H9 (cell line): ENCODE data around the gene GLIPR1L1. TPM values are rescaled to one million over a fixed set of nuclear protein-coding genes. Genes with fewer than 3 reads are reported as not detected.

Experiments
- DNase-seq: peaks from one replicate; pipeline ENCODE4 v3.0.0-alpha.2; 2017
- H2AFZ ChIP-seq: one replicate; pipeline ENCODE4 v1.6.1; 2013; ENCODE audit warnings: mild to moderate bottlenecking, low read length, control low read depth, moderate library complexity
- H2AK5ac ChIP-seq: 2 replicates; pipeline ENCODE4 v1.6.1; 2013; ENCODE audit warnings: low read length, control low read depth, mixed read lengths; ENCODE audit not compliant: insufficient read length
- H2BK120ac ChIP-seq: one replicate; pipeline ENCODE4 v1.6.1; 2013; ENCODE audit warnings: low read depth, mild to moderate bottlenecking, low read length, control low read depth, inconsistent platforms; ENCODE audit not compliant: poor library complexity, severe bottlenecking
- H2BK12ac ChIP-seq: 2 replicates; pipeline ENCODE4 v1.6.1; 2013; ENCODE audit warnings: low read length, control low read depth, mixed read lengths, low read depth; ENCODE audit not compliant: insufficient read length
- H2BK15ac ChIP-seq: 2 replicates; pipeline ENCODE4 v1.6.1; 2013; ENCODE audit warnings: low read depth, low read length, control low read depth
- H2BK20ac ChIP-seq: one replicate; pipeline ENCODE4 v1.6.1; 2013; ENCODE audit warnings: low read depth, mild to moderate bottlenecking, low read length, control low read depth, inconsistent platforms; ENCODE audit not compliant: poor library complexity, severe bottlenecking
- H2BK5ac ChIP-seq: 2 replicates; pipeline ENCODE4 v1.6.1; 2013; ENCODE audit warnings: low read length, control low read depth, mixed read lengths; ENCODE audit not compliant: insufficient read length
- H3K14ac ChIP-seq: 2 replicates; pipeline ENCODE4 v1.6.1; 2013; ENCODE audit warnings: low read length, control low read depth; ENCODE audit not compliant: insufficient read depth
- H3K18ac ChIP-seq: 2 replicates; pipeline ENCODE4 v1.6.1; 2013; ENCODE audit warnings: low read depth, mild to moderate bottlenecking, mixed read lengths, low read length, control low read depth; ENCODE audit not compliant: insufficient read length
- H3K23ac ChIP-seq: 2 replicates; pipeline ENCODE4 v1.6.1; 2013; ENCODE audit warnings: low read length, control low read depth, mixed read lengths, low read depth; ENCODE audit not compliant: insufficient read length
- H3K23me2 ChIP-seq: 2 replicates; pipeline ENCODE4 v1.6.1; 2013; ENCODE audit warnings: low read depth, mild to moderate bottlenecking, mixed read lengths, low read length, control low read depth; ENCODE audit not compliant: insufficient read length, poor library complexity, severe bottlenecking
- H3K27ac ChIP-seq: 2 replicates; pipeline ENCODE4 v1.5.1; 2013; ENCODE audit warnings: low read length, control low read depth, mixed read lengths, low read depth; ENCODE audit not compliant: insufficient read length
- H3K27me3 ChIP-seq: 2 replicates; pipeline ENCODE4 v1.6.1; 2013; ENCODE audit warnings: low read length, control low read depth, inconsistent platforms; ENCODE audit not compliant: insufficient read depth
- H3K4ac ChIP-seq: 2 replicates; pipeline ENCODE4 v1.6.1; 2013; ENCODE audit warnings: low read depth, mild to moderate bottlenecking, control low read depth, inconsistent platforms, low read length, moderate library complexity
- H3K4me1 ChIP-seq: 2 replicates; pipeline ENCODE4 v1.6.1; 2013; ENCODE audit warnings: low read length, control low read depth, inconsistent platforms; ENCODE audit not compliant: insufficient read depth
- H3K4me2 ChIP-seq: 2 replicates; pipeline ENCODE4 v1.6.1; 2013; ENCODE audit warnings: low read length, control low read depth, mixed read lengths; ENCODE audit not compliant: insufficient read length, insufficient read depth
- H3K56ac ChIP-seq: 2 replicates; pipeline ENCODE4 v1.6.1; 2013; ENCODE audit warnings: low read depth, mild to moderate bottlenecking, mixed read lengths, low read length, control low read depth; ENCODE audit not compliant: insufficient read length
- H3K79me1 ChIP-seq: 2 replicates; pipeline ENCODE4 v1.6.1; 2013; ENCODE audit warnings: low read depth, mild to moderate bottlenecking, moderate library complexity, low read length, control low read depth, inconsistent platforms; ENCODE audit not compliant: insufficient read depth, poor library complexity, severe bottlenecking
- H3K79me2 ChIP-seq: 2 replicates; pipeline ENCODE4 v1.6.1; 2013; ENCODE audit warnings: low read length, control low read depth, inconsistent platforms; ENCODE audit not compliant: insufficient read depth
- H3K9ac ChIP-seq: 2 replicates; pipeline ENCODE4 v1.6.1; 2013; ENCODE audit warnings: low read length, control low read depth, mixed read lengths; ENCODE audit not compliant: insufficient read length; ENCODE audit errors: extremely low read depth
- H3K9me3 ChIP-seq: one replicate; pipeline ENCODE4 v1.6.1; 2013; ENCODE audit warnings: low read depth, low read length, inconsistent platforms; ENCODE audit not compliant: control insufficient read depth
- H3T11ph ChIP-seq: one replicate; pipeline ENCODE4 v1.6.1; 2013; ENCODE audit warnings: mild to moderate bottlenecking, low read length, control low read depth, inconsistent platforms
- H4K20me1 ChIP-seq: one replicate; pipeline ENCODE4 v1.6.1; 2013; ENCODE audit not compliant: control insufficient read depth, insufficient read length, insufficient read depth
- H4K5ac ChIP-seq: 2 replicates; pipeline ENCODE4 v1.6.1; 2013; ENCODE audit warnings: low read depth, mild to moderate bottlenecking, mixed read lengths, low read length, control low read depth; ENCODE audit not compliant: insufficient read length
- H4K8ac ChIP-seq: replicated peaks from 2 replicates; pipeline ENCODE4 v1.6.1; 2013; ENCODE audit warnings: low read length, control low read depth, mixed read lengths, low read depth; ENCODE audit not compliant: insufficient read length
- H4K91ac ChIP-seq: 2 replicates; pipeline ENCODE4 v1.6.1; 2013; ENCODE audit warnings: low read depth, mild to moderate bottlenecking, moderate library complexity, mixed read lengths, low read length, control low read depth; ENCODE audit not compliant: insufficient read length
- H3K27ac Mint-ChIP-seq, 3 experiments: 2 replicates in 2 of 3; 3 replicates in 1 of 3; pipeline ENCODE4 v1.8.0; 2020 to 2021; ENCODE audit warnings: mixed read lengths in 3 of 3, mild to moderate bottlenecking in 1 of 3, moderate library complexity in 1 of 3
- H3K27me3 Mint-ChIP-seq: 2 replicates; pipeline ENCODE4 v1.8.0; 2021; ENCODE audit warnings: low read depth, mild to moderate bottlenecking, moderate library complexity, mixed read lengths
- H3K36me3 Mint-ChIP-seq, 3 experiments: 2 replicates in 2 of 3; 3 replicates in 1 of 3; pipeline ENCODE4 v1.8.0; 2020 to 2021; ENCODE audit warnings: low read depth in 3 of 3, mixed read lengths in 3 of 3; ENCODE audit not compliant: insufficient read depth in 1 of 3
- H3K4me1 Mint-ChIP-seq, 2 experiments: 2 replicates each; pipeline ENCODE4 v1.8.0; 2020; ENCODE audit warnings: mixed read lengths in 2 of 2
- H3K4me3 Mint-ChIP-seq, 2 experiments: 2 replicates in 1 of 2; 3 replicates in 1 of 2; pipeline ENCODE4 v1.8.0; 2020 to 2021; ENCODE audit warnings: mild to moderate bottlenecking in 2 of 2, mixed read lengths in 2 of 2, moderate library complexity in 1 of 2
- H3K9me3 Mint-ChIP-seq, 2 experiments: 2 replicates in 1 of 2; 3 replicates in 1 of 2; pipeline ENCODE4 v1.8.0; 2020; ENCODE audit warnings: mild to moderate bottlenecking in 2 of 2, mixed read lengths in 2 of 2, moderate library complexity in 1 of 2
- CTCF ChIP-seq: fragments of 200-600 bp; sonication (generic); conservative IDR thresholded peaks from 3 replicates; pipeline ENCODE4 v1.8.0; 2021; ENCODE audit warnings: antibody characterized with exemption, mild to moderate bottlenecking
- WGBS: extraction: QIAGEN DNeasy Blood & Tissue Kit; methylation state at CpG from one replicate; pipeline ENCODE4 v1.1.7; 2013; ENCODE audit warnings: missing lambda C conversion rate, low lambda C conversion rate, mixed read lengths; ENCODE audit not compliant: insufficient read length; ENCODE audit errors: extremely low coverage; 5-methylcytosine and 5-hydroxymethylcytosine counted together
- total RNA-seq: library from RNA; stranded (reverse); gene quantifications from 2 replicates; pipeline ENCODE4 v1.2.1, GENCODE V29; 2021

The GLIPR1L1 gene
- total RNA-seq, 1 experiment from 2014 or later, result 1.9 TPM

- H3K4me2 ChIP-seq, result no peak overlapping the region
Measured at GRCh38 chr12:75389706-75390105, 55.2 kb downstream of the GLIPR1L1 start.

More at GRCh38 chr12:75389706-75390105, 55.2 kb downstream of the GLIPR1L1 start:
- no peak overlapping the region for H2BK5ac ChIP-seq
- Mint-ChIP-seq H3K4me3 (0 out of 5 replicates have a peak overlapping the region, but pooled peaks of 1 of the 2 experiments have one; percentile 58), H3K36me3 (peaks cover 0 to 7% (median 0%) of the 10 kb centered on the region in 3 experiments; a peak in 2 of 7 replicates), H3K27ac (no peak overlapping the region), H3K4me1 (peaks cover 17 to 24% of the 10 kb centered on the region in 2 experiments), H3K27me3 (no peaks in the 10 kb centered on the region), H3K9me3 (no peaks in the 10 kb centered on the region)
- H3K79me1 ChIP-seq, result no peaks in the 10 kb centered on the region
- no peaks in the 10 kb centered on the region for H4K20me1 ChIP-seq
- H2BK120ac ChIP-seq, result no peak overlapping the region
- H3K23ac ChIP-seq, result no peak overlapping the region
- H3T11ph ChIP-seq, result no peak overlapping the region
- no peak overlapping the region for H2BK12ac ChIP-seq
- H3K18ac ChIP-seq, result no peak overlapping the region
- H3K9ac ChIP-seq, result no peak overlapping the region
- no peak overlapping the region for H2AK5ac ChIP-seq
- WGBS, result no CpG with 5 or more reads among the region's 1 CpG
- no peak overlapping the region for H4K91ac ChIP-seq
- H4K5ac ChIP-seq, result no peak overlapping the region
- no peak overlapping the region for H3K56ac ChIP-seq
- no peak for TF ChIP-seq CTCF
- H2BK20ac ChIP-seq, result no peak overlapping the region
- no peaks in the 10 kb centered on the region for H3K79me2 ChIP-seq
- no peak overlapping the region for H3K27ac ChIP-seq
- H3K27me3 ChIP-seq, result no peaks in the 10 kb centered on the region
- no peaks in the 10 kb centered on the region for H3K9me3 ChIP-seq
- H4K8ac ChIP-seq, result no peak overlapping the region
- H3K23me2 ChIP-seq, result peaks cover 3% of the 10 kb centered on the region
- DNase-seq, result no peak
- no peak overlapping the region for H2AFZ ChIP-seq
- no peak overlapping the region for H3K4ac ChIP-seq
- H3K4me1 ChIP-seq, result no peaks in the 10 kb centered on the region
- H3K14ac ChIP-seq, result no peak overlapping the region
- no peak overlapping the region for H2BK15ac ChIP-seq
